Sigmoid colon (tissue), 7 donors: ENCODE data around the gene PEPD. TPM values are rescaled to one million over a fixed set of nuclear protein-coding genes. Genes with fewer than 3 reads are reported as not detected.

ENCODE experiments used
- DNase-seq: peaks from one replicate; pipeline ENCODE4 v3.0.0-alpha.2; 2019
- H3K27ac ChIP-seq, 4 donors: fragments of 200-600 bp; sonication (generic); one replicate each; pipeline ENCODE4 v1.5.1; 2016 to 2019; ENCODE audit warnings: mild to moderate bottlenecking in 1 of 4
- H3K27me3 ChIP-seq, 3 donors: fragments of 200-600 bp; sonication (generic); one replicate each; pipeline ENCODE4 v1.5.1; 2019; ENCODE audit warnings: mild to moderate bottlenecking in 1 of 3
- H3K36me3 ChIP-seq, 4 donors: fragments of 200-600 bp; sonication (generic); one replicate each; pipeline ENCODE4 v1.5.1; 2016 to 2019
- H3K4me1 ChIP-seq, 4 donors: fragments of 200-600 bp; sonication (generic); one replicate each; pipeline ENCODE4 v1.5.1; 2017 to 2019
- H3K4me3 ChIP-seq, 4 donors: fragments of 200-600 bp; sonication (generic); one replicate each; pipeline ENCODE4 v1.5.1; 2017 to 2019; ENCODE audit warnings: mild to moderate bottlenecking in 2 of 4, moderate library complexity in 1 of 4
- H3K9me3 ChIP-seq, 4 donors: fragments of 200-600 bp in 3 of 4; sonication (generic) in 3 of 4; one replicate each; pipeline versions ENCODE4 v1.5.1 to v1.6.1; 2013 to 2019
- CTCF ChIP-seq, 4 experiments: fragments of 450-650 bp in 3 of 4; fragments of 200-600 bp in 1 of 4; IDR thresholded peaks; one replicate each; pipeline ENCODE4 v1.5.1; 2016 to 2019; ENCODE audit warnings: antibody characterized with exemption in 4 of 4, mild to moderate bottlenecking in 3 of 4, moderate library complexity in 2 of 4
- EP300 ChIP-seq, 4 donors: sonication (generic); formaldehyde crosslinking; IDR thresholded peaks; one replicate each; pipeline ENCODE4 v1.6.1; 2017; ENCODE audit warnings: antibody characterized with exemption in 4 of 4
- POLR2A ChIP-seq, 2 donors: fragments of 450-650 bp; IDR thresholded peaks; one replicate each; pipeline ENCODE4 v1.6.1; 2016; ENCODE audit warnings: antibody characterized with exemption in 2 of 2, mild to moderate bottlenecking in 2 of 2, moderate library complexity in 2 of 2
- POLR2AphosphoS5 ChIP-seq, 4 donors: sonication (generic); formaldehyde crosslinking; IDR thresholded peaks; one replicate each; pipeline ENCODE4 v1.6.1; 2017; ENCODE audit warnings: antibody characterized with exemption in 4 of 4
- WGBS, 2 donors: extraction: QIAGEN DNeasy Blood & Tissue Kit; methylation state at CpG; one replicate each; pipeline ENCODE4 v1.1.7; 2013; 5-methylcytosine and 5-hydroxymethylcytosine counted together
- intact Hi-C: fragments of 100-400 bp; cut with DNase I; formaldehyde crosslinking; loops from one replicate; pipeline ENCODE4 v1.15.1; 2023
- polyA plus RNA-seq, 3 donors: library from polyadenylated mRNA; stranded (reverse); fragments of 200-250 nt; gene quantifications; one replicate each; pipeline ENCODE4 v1.2.3, GENCODE V29; 2013
- total RNA-seq, 4 donors: library from RNA; depleted of rRNA; stranded (reverse); fragments of >200 nt; gene quantifications; one replicate each; pipeline ENCODE4 v1.1.0, GENCODE V29; 2016
- donor health status: healthy with polysubstance abuse.
- donor health status: Bipolar disorder and iron deficiency.
- donor health status: healthy.

The PEPD gene
- total and polyA plus RNA-seq, 7 donors, result 50.0 to 187 (median 67.8) TPM

- Histone ChIP-seq H3K36me3 (no peaks in the 10 kb centered on the region), H3K4me3 (no peak overlapping the region), H3K4me1 (peaks cover 0 to 20% (median 10%) of the 10 kb centered on the region in 4 donors), H3K27me3 (no peaks in the 10 kb centered on the region), H3K27ac (no peak overlapping the region), H3K9me3 (no peaks in the 10 kb centered on the region)
- 82 to 85% methylated on average over 28 of the region's 28 CpGs for WGBS, 2 donors
- intact Hi-C loops, result no loop called here
- DNase-seq, result peak; percentile 64
- TF ChIP-seq POLR2A (IDR thresholded peaks at IDR 0.05), result no peak
- no peak for TF ChIP-seq EP300 (IDR thresholded peaks at IDR 0.05)
- TF ChIP-seq POLR2AphosphoS5 (IDR thresholded peaks at IDR 0.05), result no peak
- no peak for TF ChIP-seq CTCF (IDR thresholded peaks at IDR 0.05)
Measured at GRCh38 chr19:33434886-33435705, 86.5 kb downstream of the PEPD start.

- no peak overlapping the region for H3K4me3 ChIP-seq
- peaks cover 0 to 20% (median 10%) of the 10 kb centered on the region in 4 donors for H3K4me1 ChIP-seq
- peak; percentile 47 for DNase-seq
- H3K9me3 ChIP-seq, result no peaks in the 10 kb centered on the region
- no peaks in the 10 kb centered on the region for H3K27me3 ChIP-seq
- intact Hi-C loops, result no loop called here
- 82 to 89% methylated on average over 22 of the region's 22 CpGs for WGBS, 2 donors
- no peak for TF ChIP-seq POLR2A (IDR thresholded peaks at IDR 0.05)
- no peak for TF ChIP-seq EP300 (IDR thresholded peaks at IDR 0.05)
- TF ChIP-seq POLR2AphosphoS5 (IDR thresholded peaks at IDR 0.05), result no peak
- TF ChIP-seq CTCF (IDR thresholded peaks at IDR 0.05), result no peak
- no peak overlapping the region for H3K27ac ChIP-seq
- no peaks in the 10 kb centered on the region for H3K36me3 ChIP-seq
Measured at GRCh38 chr19:33434069-33434885, 87.3 kb downstream of the PEPD start.

GRCh38 chr19:33432446-33433170 is 89.0 kb downstream of the PEPD start:
- peaks cover 0 to 20% (median 10%) of the 10 kb centered on the region in 4 donors for H3K4me1 ChIP-seq
- H3K27me3 ChIP-seq, result no peaks in the 10 kb centered on the region
- no peaks in the 10 kb centered on the region for H3K9me3 ChIP-seq
- H3K4me3 ChIP-seq, result no peak overlapping the region
- peak; percentile 45 for DNase-seq
- WGBS, 2 donors, result 62 to 76% methylated on average over 16 of the region's 16 CpGs
- no peak overlapping the region for H3K27ac ChIP-seq
- TF ChIP-seq POLR2A (IDR thresholded peaks at IDR 0.05), result no peak
- no peaks in the 10 kb centered on the region for H3K36me3 ChIP-seq
- intact Hi-C loops, result no loop called here

GRCh38 chr19:33432015-33432414 is 89.6 kb downstream of the PEPD start:
- no peak overlapping the region for H3K4me3 ChIP-seq
- intact Hi-C loops, result no loop called here
- H3K9me3 ChIP-seq, result no peaks in the 10 kb centered on the region
- peaks cover 0 to 20% (median 10%) of the 10 kb centered on the region in 4 donors for H3K4me1 ChIP-seq
- H3K27me3 ChIP-seq, result no peaks in the 10 kb centered on the region
- no peak overlapping the region for H3K27ac ChIP-seq
- TF ChIP-seq POLR2A (IDR thresholded peaks at IDR 0.05) (no peak), EP300 (IDR thresholded peaks at IDR 0.05) (no peak), POLR2AphosphoS5 (IDR thresholded peaks at IDR 0.05) (no peak), CTCF (IDR thresholded peaks at IDR 0.05) (no peak)
- DNase-seq, result peak; percentile 11
- WGBS, 2 donors, result 58 to 61% methylated on average over 5 of the region's 5 CpGs
- no peaks in the 10 kb centered on the region for H3K36me3 ChIP-seq
